HepG2 (cell line): ENCODE results near the gene INHA.

Experiments
- E2F5 ChIP-seq: sonication (generic); formaldehyde crosslinking; conservative IDR thresholded peaks from 2 replicates; pipeline ENCODE4 v1.4.0; 2020; ENCODE audit warnings: missing genetic modification reagents
- ELF1 ChIP-seq: sonication (generic); formaldehyde crosslinking; IDR thresholded peaks from 2 replicates; pipeline ENCODE4 v1.4.0; 2020; ENCODE audit warnings: missing genetic modification reagents
- FOXP4 ChIP-seq: sonication (generic); formaldehyde crosslinking; IDR thresholded peaks from 2 replicates; pipeline ENCODE4 v1.4.0; 2020; ENCODE audit warnings: missing genetic modification reagents
- JUNB ChIP-seq: sonication (generic); formaldehyde crosslinking; IDR thresholded peaks from 2 replicates; pipeline ENCODE4 v1.8.0; 2022; ENCODE audit warnings: missing genetic modification reagents, mild to moderate bottlenecking, borderline replicate concordance
- JUND ChIP-seq: sonication (generic); formaldehyde crosslinking; IDR thresholded peaks from 2 replicates; pipeline ENCODE4 v1.8.0; 2022; ENCODE audit warnings: mild to moderate bottlenecking, missing genetic modification reagents
- PCBP2 ChIP-seq: fragments of 200-400 bp; formaldehyde crosslinking; optimal IDR thresholded peaks from 2 replicates; pipeline ENCODE3; 2018; ENCODE audit warnings: low read length, low read depth; ENCODE audit not compliant: poor library complexity, severe bottlenecking
- REST ChIP-seq, 2 experiments: IDR thresholded peaks; 2 replicates each; pipeline ENCODE4 v1.6.1; 2011 to 2012; ENCODE audit warnings: low read length in 2 of 2, borderline replicate concordance in 1 of 2, low read depth in 1 of 2, mild to moderate bottlenecking in 1 of 2, moderate library complexity in 1 of 2
- SUZ12 ChIP-seq: fragments of 150-350 bp; IDR thresholded peaks from 2 replicates; pipeline ENCODE4 v1.6.1; 2014; ENCODE audit warnings: low read depth, low read length
- TARDBP ChIP-seq: sonication (generic); formaldehyde crosslinking; IDR thresholded peaks from 2 replicates; pipeline ENCODE4 v1.8.0; 2022; ENCODE audit warnings: mild to moderate bottlenecking, missing genetic modification reagents
- TFDP2 ChIP-seq: sonication (generic); formaldehyde crosslinking; IDR thresholded peaks from 2 replicates; pipeline ENCODE4 v1.4.0; 2020; ENCODE audit warnings: missing genetic modification reagents
- ZFP1 ChIP-seq: IDR thresholded peaks from 2 replicates; pipeline ENCODE4 v1.6.1; 2016

GRCh38 chr2:219524817-219525216, 47.3 kb upstream of the INHA start:
- no peak for TF ChIP-seq FOXP4
- TF ChIP-seq E2F5 (CRISPR knock-in tag), result no peak
- no peak for TF ChIP-seq JUNB (CRISPR knock-in tag)
- TF ChIP-seq TARDBP, result no peak
- TF ChIP-seq PCBP2, result no peak
- TF ChIP-seq TFDP2, result no peak
- TF ChIP-seq ZFP1, result no peak
- TF ChIP-seq REST (IDR thresholded peaks at IDR 0.05; ENCODE audit: borderline replicate concordance in 1 of 2, low read depth in 1 of 2, low read length in 2 of 2), result no peak
- TF ChIP-seq JUND (CRISPR knock-in tag), result no peak
- no peak for TF ChIP-seq SUZ12
- no peak for TF ChIP-seq ELF1
